K562 (cell line): Measurements from ENCODE around the gene SH3BP5L. TPM values are rescaled to one million over a fixed set of nuclear protein-coding genes. Genes with fewer than 3 reads are reported as not detected.
A peak's percentile ranks its signal among the peaks of the same experiment; 100 is the strongest.

Experiments used
- BRF1 ChIP-seq: IDR thresholded peaks from 3 replicates; pipeline ENCODE4 v1.6.1; 2011; ENCODE audit warnings: borderline replicate concordance, mild to moderate bottlenecking; ENCODE audit not compliant: insufficient read length; ENCODE audit errors: extremely low read depth
- CTBP1 ChIP-seq: fragments of 450-650 bp; IDR thresholded peaks from 2 replicates; pipeline ENCODE4 v1.6.1; 2016; ENCODE audit warnings: borderline replicate concordance
- CXXC5 ChIP-seq: fragments of 250-450 bp; sonication (Bioruptor Pico); IDR thresholded peaks from 2 replicates; pipeline ENCODE4 v1.8.0; 2022; ENCODE audit warnings: inconsistent platforms, mild to moderate bottlenecking, moderate library complexity
- DACH1 ChIP-seq: fragments of 450-650 bp; IDR thresholded peaks from 2 replicates; pipeline ENCODE4 v1.6.1; 2018; ENCODE audit not compliant: partially characterized antibody
- ESRRB ChIP-seq: fragments of 250-450 bp; sonication (Bioruptor Pico); IDR thresholded peaks from 2 replicates; pipeline ENCODE4 v1.5.0; 2020; ENCODE audit warnings: mild to moderate bottlenecking, moderate library complexity, borderline replicate concordance
- GABPB1 ChIP-seq: sonication (generic); formaldehyde crosslinking; IDR thresholded peaks from 2 replicates; pipeline ENCODE4 v1.8.0; 2022; ENCODE audit warnings: mild to moderate bottlenecking, missing genetic modification reagents
- MAFF ChIP-seq: IDR thresholded peaks from 2 replicates; pipeline ENCODE4 v1.6.1; 2012; ENCODE audit warnings: low read length, improper control_type of control experiment
- MED1 ChIP-seq: sonication (generic); formaldehyde crosslinking; IDR thresholded peaks from 2 replicates; pipeline ENCODE4 v1.8.1; 2023; ENCODE audit warnings: missing genetic modification reagents, borderline replicate concordance
- NELFE ChIP-seq: IDR thresholded peaks from 2 replicates; pipeline ENCODE4 v1.6.1; 2011; ENCODE audit warnings: mild to moderate bottlenecking; ENCODE audit not compliant: insufficient read depth, insufficient read length
- RBM34 ChIP-seq: fragments of 200-400 bp; formaldehyde crosslinking; IDR thresholded peaks from 2 replicates; pipeline ENCODE4 v1.6.1; 2018; ENCODE audit warnings: low read length, borderline replicate concordance; ENCODE audit not compliant: insufficient read depth
- RCOR1 ChIP-seq, 2 experiments: IDR thresholded peaks; 2 replicates each; pipeline ENCODE4 v1.6.1; 2012; ENCODE audit warnings: low read depth in 2 of 2, low read length in 2 of 2, borderline replicate concordance in 1 of 2, improper control_type of control experiment in 1 of 2
- TBP ChIP-seq: optimal IDR thresholded peaks from 2 replicates; pipeline ENCODE3; 2011; ENCODE audit warnings: low read depth, low read length, improper control_type of control experiment
- TFAM ChIP-seq: fragments of 250-450 bp; sonication (Bioruptor Pico); conservative IDR thresholded peaks from 2 replicates; pipeline ENCODE4 v1.5.0; 2021; ENCODE audit warnings: mild to moderate bottlenecking, moderate library complexity
- TOE1 ChIP-seq, 2 experiments: fragments of 450-650 bp in 1 of 2; sonication (generic) in 1 of 2; formaldehyde crosslinking in 1 of 2; IDR thresholded peaks; 2 replicates each; pipeline versions ENCODE4 v1.7.1 to v1.8.0; 2016 to 2022; ENCODE audit warnings: borderline replicate concordance in 2 of 2, mild to moderate bottlenecking in 2 of 2, antibody characterized with exemption in 1 of 2, inconsistent platforms in 1 of 2, low read depth in 1 of 2, missing genetic modification reagents in 1 of 2, moderate library complexity in 1 of 2
- ZBTB8A ChIP-seq: fragments of 450-650 bp; IDR thresholded peaks from 2 replicates; pipeline ENCODE4 v1.6.1; 2018; ENCODE audit warnings: mild to moderate bottlenecking, moderate library complexity; ENCODE audit not compliant: partially characterized antibody
- ZNF197 ChIP-seq: fragments of 200-800 bp; sonication (Bioruptor generic); IDR thresholded peaks from 2 replicates; pipeline ENCODE4 v1.6.1; 2016; ENCODE audit warnings: low read depth, missing genetic modification characterization, missing compliant biosample characterization
- polyA plus RNA-seq, 8 experiments: library from polyadenylated mRNA; depleted of rRNA in 4 of 8; stranded (reverse) in 5 of 8; unstranded in 3 of 8; fragments of >200 nt; fragmentation: Nextera tagmentation in 2 of 8; fragmentation: Illumina TruSeq in 1 of 8; extraction: Ambion mirVana in 2 of 8; extraction: Trizol in 1 of 8; gene quantifications; 2 replicates each; pipeline versions ENCODE4 v1.2.1 to v1.2.3, GENCODE V29; 2011 to 2014; ENCODE audit warnings: inconsistent platforms in 1 of 8, missing spikeins in 1 of 8
- total RNA-seq, 7 experiments: library from RNA; depleted of rRNA in 6 of 7; stranded (reverse); fragments of >200 nt in 6 of 7; fragmentation: Illumina TruSeq in 2 of 7; extraction: Trizol in 2 of 7; gene quantifications; 2 replicates each; pipeline versions ENCODE4 v1.2.1 to v1.2.3, GENCODE V29; 2011 to 2021; ENCODE audit warnings: low replicate concordance in 1 of 7
- TF ChIP-seq, protein P1 (sequence below): fragments of 250-450 bp; sonication (Bioruptor Pico); IDR thresholded peaks from 2 replicates; pipeline ENCODE4 v1.5.0; 2020; ENCODE audit warnings: mild to moderate bottlenecking, borderline replicate concordance
- TF ChIP-seq, protein P2 (sequence below): IDR thresholded peaks from 2 replicates; pipeline ENCODE4 v1.6.1; 2011; ENCODE audit not compliant: insufficient read length; ENCODE audit errors: extremely low read depth
- TF ChIP-seq, protein P3 (sequence below), 2 experiments: fragments of 450-650 bp; conservative IDR thresholded peaks; 2 replicates each; pipeline ENCODE4 v1.6.1; 2017; ENCODE audit warnings: mild to moderate bottlenecking in 2 of 2, moderate library complexity in 2 of 2

Gene SH3BP5L
- total and polyA plus RNA-seq, 9 of the 15 experiments (the other 6 are each of a cell fraction or from before 2014, with no cell fraction given), result 1.9 to 26.5 (median 15.8) TPM

DNA sequence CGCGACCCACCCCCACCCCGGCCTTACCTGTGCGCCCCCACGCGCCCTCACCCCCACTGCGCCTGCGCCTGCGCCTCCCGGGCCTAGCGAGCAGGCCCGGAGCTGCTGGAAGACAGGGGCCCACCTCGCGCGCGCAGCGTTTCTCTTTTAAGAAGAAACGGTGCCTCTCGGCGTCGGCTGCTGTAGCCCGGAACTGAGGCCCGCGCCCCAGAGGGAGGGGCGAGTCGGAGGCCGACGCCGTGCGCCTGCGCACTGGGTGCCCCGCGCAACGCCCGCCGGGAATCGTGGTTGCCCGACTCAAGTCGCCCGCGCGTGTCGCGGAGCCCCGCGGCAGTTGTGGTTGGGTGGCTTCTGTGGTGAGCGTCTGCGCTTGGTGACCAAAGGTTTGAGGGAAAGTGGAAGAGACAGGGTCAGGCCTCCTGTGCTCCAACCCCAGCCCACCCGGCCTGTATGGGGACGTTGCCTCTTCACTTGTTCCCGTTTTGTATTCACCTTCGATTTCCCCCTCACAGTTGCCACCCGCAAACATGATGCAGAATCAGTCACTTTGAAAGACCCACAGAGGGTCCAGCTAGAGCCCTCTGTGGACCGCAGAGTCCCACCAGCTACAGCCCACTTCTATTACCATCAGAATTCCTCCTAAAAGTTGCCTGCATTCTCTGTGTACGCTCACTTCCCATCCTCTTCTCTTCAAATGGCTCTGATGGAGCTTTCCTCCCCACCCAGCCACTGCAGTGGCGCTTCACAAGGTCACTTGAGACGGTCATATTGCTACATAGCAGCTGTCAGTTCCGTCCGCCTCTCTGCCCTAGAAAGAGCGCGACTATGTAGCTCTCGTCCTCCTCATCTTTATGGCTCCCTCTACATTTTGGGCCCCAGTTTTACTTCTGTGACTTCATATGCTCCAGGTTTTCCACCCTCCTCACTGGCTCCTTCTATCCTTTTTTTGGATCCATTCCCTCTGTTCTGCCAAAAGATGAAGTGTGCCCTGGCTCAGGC is 33.5 kb upstream of the SH3BP5L start, which contains the start of gene ZNF692 (continued):
- TF ChIP-seq ESRRB (CRISPR knock-in tag) (no peak), TOE1 (IDR thresholded peaks at IDR 0.05; ENCODE audit: borderline replicate concordance) (peak; percentile 62; the same call in 1 of the 2 replicates), TOE1 (CRISPR knock-in tag; IDR thresholded peaks at IDR 0.05; ENCODE audit: borderline replicate concordance, low read depth) (no peak), NELFE (no peak), MED1 (CRISPR knock-in tag) (no peak), CTBP1 (peak; percentile 57; the same call in 1 of the 2 replicates), GABPB1 (CRISPR knock-in tag) (peak; percentile 86), RCOR1 (IDR thresholded peaks at IDR 0.05; ENCODE audit: borderline replicate concordance in 1 of 2, low read depth in 2 of 2, low read length in 2 of 2) (0 out of 4 replicates have a peak, but pooled peaks of 1 of the 2 experiments have one; percentile 3), ZBTB8A (no peak), RBM34 (no peak; the same call in 1 of the 2 replicates), ZNF197 (CRISPR knock-in tag) (no peak), TFAM (CRISPR knock-in tag) (no peak), DACH1 (no peak), MAFF (no peak), CXXC5 (CRISPR knock-in tag) (peak; percentile 93), TBP (peak; percentile 81), BRF1 (no peak)
- TF ChIP-seq, protein P1, sequence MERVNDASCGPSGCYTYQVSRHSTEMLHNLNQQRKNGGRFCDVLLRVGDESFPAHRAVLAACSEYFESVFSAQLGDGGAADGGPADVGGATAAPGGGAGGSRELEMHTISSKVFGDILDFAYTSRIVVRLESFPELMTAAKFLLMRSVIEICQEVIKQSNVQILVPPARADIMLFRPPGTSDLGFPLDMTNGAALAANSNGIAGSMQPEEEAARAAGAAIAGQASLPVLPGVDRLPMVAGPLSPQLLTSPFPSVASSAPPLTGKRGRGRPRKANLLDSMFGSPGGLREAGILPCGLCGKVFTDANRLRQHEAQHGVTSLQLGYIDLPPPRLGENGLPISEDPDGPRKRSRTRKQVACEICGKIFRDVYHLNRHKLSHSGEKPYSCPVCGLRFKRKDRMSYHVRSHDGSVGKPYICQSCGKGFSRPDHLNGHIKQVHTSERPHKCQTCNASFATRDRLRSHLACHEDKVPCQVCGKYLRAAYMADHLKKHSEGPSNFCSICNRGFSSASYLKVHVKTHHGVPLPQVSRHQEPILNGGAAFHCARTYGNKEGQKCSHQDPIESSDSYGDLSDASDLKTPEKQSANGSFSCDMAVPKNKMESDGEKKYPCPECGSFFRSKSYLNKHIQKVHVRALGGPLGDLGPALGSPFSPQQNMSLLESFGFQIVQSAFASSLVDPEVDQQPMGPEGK (CRISPR knock-in tag), result no peak
- TF ChIP-seq, protein P2, sequence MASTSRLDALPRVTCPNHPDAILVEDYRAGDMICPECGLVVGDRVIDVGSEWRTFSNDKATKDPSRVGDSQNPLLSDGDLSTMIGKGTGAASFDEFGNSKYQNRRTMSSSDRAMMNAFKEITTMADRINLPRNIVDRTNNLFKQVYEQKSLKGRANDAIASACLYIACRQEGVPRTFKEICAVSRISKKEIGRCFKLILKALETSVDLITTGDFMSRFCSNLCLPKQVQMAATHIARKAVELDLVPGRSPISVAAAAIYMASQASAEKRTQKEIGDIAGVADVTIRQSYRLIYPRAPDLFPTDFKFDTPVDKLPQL, result no peak
- TF ChIP-seq, protein P3, sequence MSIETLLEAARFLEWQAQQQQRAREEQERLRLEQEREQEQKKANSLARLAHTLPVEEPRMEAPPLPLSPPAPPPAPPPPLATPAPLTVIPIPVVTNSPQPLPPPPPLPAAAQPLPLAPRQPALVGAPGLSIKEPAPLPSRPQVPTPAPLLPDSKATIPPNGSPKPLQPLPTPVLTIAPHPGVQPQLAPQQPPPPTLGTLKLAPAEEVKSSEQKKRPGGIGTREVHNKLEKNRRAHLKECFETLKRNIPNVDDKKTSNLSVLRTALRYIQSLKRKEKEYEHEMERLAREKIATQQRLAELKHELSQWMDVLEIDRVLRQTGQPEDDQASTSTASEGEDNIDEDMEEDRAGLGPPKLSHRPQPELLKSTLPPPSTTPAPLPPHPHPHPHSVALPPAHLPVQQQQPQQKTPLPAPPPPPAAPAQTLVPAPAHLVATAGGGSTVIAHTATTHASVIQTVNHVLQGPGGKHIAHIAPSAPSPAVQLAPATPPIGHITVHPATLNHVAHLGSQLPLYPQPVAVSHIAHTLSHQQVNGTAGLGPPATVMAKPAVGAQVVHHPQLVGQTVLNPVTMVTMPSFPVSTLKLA (conservative IDR thresholded peaks at IDR 0.05), result peak; percentile 57 to 71
